Measurements from ENCODE around the gene PSENEN.

GRCh38 chr19:35715981-35716800 is 29.3 kb upstream of the PSENEN start:
- TF ChIP-seq SMARCE1 (IDR thresholded peaks at IDR 0.05), result no peak
- no peak for TF ChIP-seq KHSRP (IDR thresholded peaks at IDR 0.05)
- TF ChIP-seq NFIC (IDR thresholded peaks at IDR 0.05), result no peak
- TF ChIP-seq YY1 (IDR thresholded peaks at IDR 0.05; ENCODE audit: borderline replicate concordance in 1 of 3, control insufficient read depth in 1 of 3, extremely low read depth in 1 of 3, insufficient read depth in 3 of 3, insufficient read length in 1 of 3, insufficient replicate concordance in 2 of 3, low read depth in 1 of 3, low read length in 2 of 3), result no peak
- no peak for TF ChIP-seq EP300 (IDR thresholded peaks at IDR 0.05; ENCODE audit: low read length)
- TF ChIP-seq SMC3 (conservative IDR thresholded peaks at IDR 0.05; ENCODE audit: insufficient read depth, low read depth, low read length), result no peak
- no peak for TF ChIP-seq DPF2 (IDR thresholded peaks at IDR 0.05)
- TF ChIP-seq ZSCAN29 (IDR thresholded peaks at IDR 0.05), result no peak
- TF ChIP-seq HINFP (tag; conservative IDR thresholded peaks at IDR 0.05; ENCODE audit: low read depth), result no peak
- no peak for TF ChIP-seq ZNF354B (CRISPR knock-in tag; IDR thresholded peaks at IDR 0.05)
- no peak for TF ChIP-seq EZH2 (IDR thresholded peaks at IDR 0.05; ENCODE audit: borderline replicate concordance, low read depth, low read length)
- no peak for TF ChIP-seq MLLT1 (IDR thresholded peaks at IDR 0.05)
- TF ChIP-seq REST (IDR thresholded peaks at IDR 0.05; ENCODE audit: borderline replicate concordance), result no peak
- no peak for TF ChIP-seq REST (CRISPR knock-in tag; IDR thresholded peaks at IDR 0.05; ENCODE audit: low read depth)
- no peak for TF ChIP-seq NR1H2 (CRISPR knock-in tag; IDR thresholded peaks at IDR 0.05)
